Endothelial cell of umbilical vein (primary cell): ENCODE results near the gene CYP27C1. TPM values are rescaled to one million over a fixed set of nuclear protein-coding genes. Genes with fewer than 3 reads are reported as not detected.
A peak's percentile ranks its signal among the peaks of the same experiment; 100 is the strongest.

Source experiments
- BruUV-seq: library from RNA; stranded (reverse); fragments of 400-500 nt; replicated peaks from 2 replicates; lab custom pipeline; 2021; lab: Mats Ljungman, UMichigan
- CTCF ChIA-PET: fragments of 300-600, 350-600 bp; sonication (Branson Sonifier 250); formaldehyde crosslinking; loops from one replicate; lab custom pipeline; 2021; ENCODE audit warnings: antibody characterized with exemption, inconsistent platforms; lab: Charles Lee
- POLR2A ChIA-PET: fragments of 300-600, 350-600 bp; sonication (Branson Sonifier 250); formaldehyde crosslinking; loops from one replicate; lab custom pipeline; 2021; ENCODE audit warnings: antibody characterized with exemption, inconsistent platforms; lab: Charles Lee
- DNase-seq: peaks from one replicate; pipeline ENCODE4 v3.0.0-alpha.2; 2011; ENCODE audit warnings: low read depth, low spot score
- FAIRE-seq: peaks from 2 replicates; lab custom pipeline; 2011; peaks lifted over from hg19 to GRCh38; lab: Jason Lieb, UNC
- H2AFZ ChIP-seq: 2 replicates; pipeline ENCODE4 v1.6.0; 2012; ENCODE audit warnings: low read depth, low read length, control low read depth, inconsistent platforms
- H3K27ac ChIP-seq: 2 replicates; pipeline ENCODE4 v1.5.1; 2011; ENCODE audit warnings: low read depth, mild to moderate bottlenecking, control low read depth, low read length, moderate library complexity; ENCODE audit not compliant: insufficient read depth
- H3K27me3 ChIP-seq, 2 experiments: 2 replicates each; pipeline versions ENCODE4 v1.6.0 to v1.6.1; 2011; ENCODE audit warnings: low read length in 2 of 2, mixed read lengths in 1 of 2; ENCODE audit not compliant: control insufficient read depth in 2 of 2, insufficient read depth in 2 of 2
- H3K36me3 ChIP-seq, 2 experiments: 2 replicates in 1 of 2; 3 replicates in 1 of 2; pipeline ENCODE4 v1.5.1; 2011; ENCODE audit warnings: low read length in 2 of 2, mild to moderate bottlenecking in 1 of 2, moderate library complexity in 1 of 2; ENCODE audit not compliant: control insufficient read depth in 2 of 2, insufficient read depth in 2 of 2; ENCODE audit errors: extremely low read depth in 1 of 2
- H3K4me1 ChIP-seq: 3 replicates; pipeline ENCODE4 v1.5.1; 2011; ENCODE audit warnings: mild to moderate bottlenecking, low read length; ENCODE audit not compliant: control insufficient read depth, insufficient read depth; ENCODE audit errors: extremely low read depth
- H3K4me2 ChIP-seq: 2 replicates; pipeline ENCODE4 v1.6.1; 2011; ENCODE audit warnings: low read length, control low read depth, mixed read lengths; ENCODE audit not compliant: insufficient read depth
- H3K4me3 ChIP-seq, 3 experiments: fragments of 200-600 bp in 1 of 3; sonication (generic), shearing (Covaris generic) in 1 of 3; replicated peaks in 1 of 3; 2 replicates each; pipeline ENCODE4 v1.5.1; 2011 to 2016; ENCODE audit warnings: control low read depth in 3 of 3, low read length in 3 of 3, mild to moderate bottlenecking in 2 of 3, inconsistent platforms in 1 of 3, low read depth in 1 of 3, moderate library complexity in 1 of 3; ENCODE audit not compliant: insufficient read depth in 1 of 3
- H3K79me2 ChIP-seq: 2 replicates; pipeline ENCODE4 v1.6.0; 2012; ENCODE audit warnings: low read length, inconsistent platforms; ENCODE audit not compliant: control insufficient read depth, insufficient read depth
- H3K9ac ChIP-seq: replicated peaks from 2 replicates; pipeline ENCODE3; 2011; ENCODE audit warnings: low read length, control low read depth; ENCODE audit not compliant: insufficient read depth; ENCODE audit errors: extremely low read depth
- H3K9me1 ChIP-seq: replicated peaks from 3 replicates; pipeline ENCODE4 v1.6.0; 2011; ENCODE audit warnings: mild to moderate bottlenecking, low read length; ENCODE audit not compliant: control insufficient read depth, insufficient read depth; ENCODE audit errors: extremely low read depth
- H3K9me3 ChIP-seq: replicated peaks from 2 replicates; pipeline ENCODE4 v1.5.1; 2012; ENCODE audit warnings: low read length, inconsistent platforms; ENCODE audit not compliant: control insufficient read depth, insufficient read depth
- H4K20me1 ChIP-seq: replicated peaks from 2 replicates; pipeline ENCODE3; 2011; ENCODE audit warnings: mild to moderate bottlenecking, low read length; ENCODE audit not compliant: control insufficient read depth, insufficient read depth; ENCODE audit errors: extremely low read depth
- EZH2 ChIP-seq: IDR thresholded peaks from 2 replicates; pipeline ENCODE4 v1.6.1; 2012; ENCODE audit warnings: borderline replicate concordance, low read depth, mild to moderate bottlenecking, moderate library complexity, low read length, inconsistent platforms; ENCODE audit not compliant: severe bottlenecking
- FOS ChIP-seq: IDR thresholded peaks from 2 replicates; pipeline ENCODE4 v1.6.1; 2011; ENCODE audit warnings: mild to moderate bottlenecking, low read length, moderate library complexity, borderline replicate concordance; ENCODE audit not compliant: insufficient read depth
- GATA2 ChIP-seq: IDR thresholded peaks from 2 replicates; pipeline ENCODE4 v1.7.0; 2011; ENCODE audit warnings: low read depth, mild to moderate bottlenecking, moderate library complexity, mixed read lengths, low read length; ENCODE audit not compliant: insufficient read length, insufficient read depth
- JUN ChIP-seq: IDR thresholded peaks from 2 replicates; pipeline ENCODE4 v1.6.1; 2011; ENCODE audit warnings: borderline replicate concordance, low read depth; ENCODE audit not compliant: insufficient read length, insufficient read depth
- MAX ChIP-seq: IDR thresholded peaks from 2 replicates; pipeline ENCODE4 v1.6.1; 2011; ENCODE audit not compliant: insufficient read depth, insufficient read length
- MYC ChIP-seq: IDR thresholded peaks from one replicate; pipeline ENCODE4 v1.6.1; 2011; ENCODE audit warnings: mild to moderate bottlenecking, low read depth, low read length
- POLR2A ChIP-seq: IDR thresholded peaks from 2 replicates; pipeline ENCODE4 v1.6.1; 2012; ENCODE audit warnings: low read depth, mild to moderate bottlenecking, control low read depth, low read length
- POLR2AphosphoS5 ChIP-seq: IDR thresholded peaks from 2 replicates; pipeline ENCODE4 v1.6.1; 2012; ENCODE audit warnings: low read depth, mild to moderate bottlenecking, control low read depth, low read length, moderate library complexity; ENCODE audit not compliant: insufficient read depth
- dilution Hi-C: fragments of 300-500 bp; cut with MboI; formaldehyde crosslinking; loops from one replicate; pipeline ENCODE4 v1.15.0; 2019; ENCODE audit warnings: low sequenced_read_pairs; ENCODE audit not compliant: extremely low pct_ligation_motif_present
- intact Hi-C: fragments of 100-400 bp; cut with micrococcal nuclease; formaldehyde crosslinking; loops from one replicate; pipeline ENCODE4 v1.10.0; 2022
- polyA plus RNA-seq, 4 experiments: library from polyadenylated mRNA; depleted of rRNA in 3 of 4; stranded (reverse) in 3 of 4; unstranded in 1 of 4; fragments of >200 nt; gene quantifications; 2 replicates each; pipeline versions ENCODE4 v1.2.1 to v1.2.3, GENCODE V29; 2011 to 2012; ENCODE audit warnings: missing spikeins in 1 of 4
- total RNA-seq: library from RNA; stranded (reverse); gene quantifications from 2 replicates; pipeline ENCODE4 v1.2.3, GENCODE V29; 2021
- TF ChIP-seq, protein P1 (sequence below), 2 donors: IDR thresholded peaks; 1 replicate in 1 of 2; 2 replicates in 1 of 2; pipeline ENCODE4 v1.5.1; 2011; ENCODE audit warnings: low read length in 2 of 2, mild to moderate bottlenecking in 2 of 2, moderate library complexity in 2 of 2, control low read depth in 1 of 2, inconsistent platforms in 1 of 2, low read depth in 1 of 2; ENCODE audit not compliant: insufficient read depth in 1 of 2; ENCODE audit errors: extremely low read depth in 1 of 2

Gene CYP27C1
- total and polyA plus RNA-seq, 2 donors (not counting 3 experiments of a cell fraction or from before 2014, with no cell fraction given), result not detected

DNA sequence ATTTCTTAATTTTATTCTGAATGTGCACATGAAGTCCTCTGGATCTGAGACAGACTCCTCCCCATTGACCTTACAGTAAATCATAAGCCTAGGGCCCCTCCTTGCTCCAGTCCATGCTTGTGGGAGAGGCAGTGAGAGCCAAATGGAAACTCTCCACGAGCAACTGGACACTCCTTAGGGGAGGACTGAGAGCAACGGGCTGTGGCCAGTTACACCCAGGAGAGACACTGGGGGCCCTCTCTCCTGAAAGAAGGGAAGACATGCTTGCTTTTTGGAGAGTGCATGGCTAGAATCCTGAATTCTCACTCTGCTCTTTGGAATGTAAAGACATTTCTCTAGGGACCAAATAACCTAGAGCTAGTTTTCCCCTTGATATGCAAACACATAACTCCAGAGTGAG is 64.2 kb downstream of the CYP27C1 start:
- Histone ChIP-seq H3K4me3 (no peak overlapping the region), H3K9ac (no peak overlapping the region), H4K20me1 (no peaks in the 10 kb centered on the region), H3K9me1 (no peaks in the 10 kb centered on the region), H3K9me3 (no peaks in the 10 kb centered on the region), H3K4me1 (peaks cover 14% of the 10 kb centered on the region), H3K36me3 (no peaks in the 10 kb centered on the region), H3K79me2 (no peaks in the 10 kb centered on the region), H3K4me2 (no peak overlapping the region), H3K27ac (no peak overlapping the region), H3K27me3 (no peaks in the 10 kb centered on the region), H2AFZ (peak overlapping the region; percentile 9)
- dilution Hi-C loops (no loop called here), intact Hi-C loops (no loop called here)
- BruUV-seq, result no TSS peak
- CTCF ChIA-PET, result interaction anchor here (0.5 kb wide), 1 partner anchor 113 kb away, joined by 3 read pairs; no protein-coding TSS in a partner anchor
- FAIRE-seq, result no peak
- DNase-seq, result no peak
- POLR2A ChIA-PET, result no interaction called here
- TF ChIP-seq MYC (no peak), GATA2 (no peak), POLR2A (no peak), JUN (no peak), EZH2 (no peak), MAX (no peak), POLR2AphosphoS5 (no peak), FOS (no peak)
- TF ChIP-seq, protein P1, sequence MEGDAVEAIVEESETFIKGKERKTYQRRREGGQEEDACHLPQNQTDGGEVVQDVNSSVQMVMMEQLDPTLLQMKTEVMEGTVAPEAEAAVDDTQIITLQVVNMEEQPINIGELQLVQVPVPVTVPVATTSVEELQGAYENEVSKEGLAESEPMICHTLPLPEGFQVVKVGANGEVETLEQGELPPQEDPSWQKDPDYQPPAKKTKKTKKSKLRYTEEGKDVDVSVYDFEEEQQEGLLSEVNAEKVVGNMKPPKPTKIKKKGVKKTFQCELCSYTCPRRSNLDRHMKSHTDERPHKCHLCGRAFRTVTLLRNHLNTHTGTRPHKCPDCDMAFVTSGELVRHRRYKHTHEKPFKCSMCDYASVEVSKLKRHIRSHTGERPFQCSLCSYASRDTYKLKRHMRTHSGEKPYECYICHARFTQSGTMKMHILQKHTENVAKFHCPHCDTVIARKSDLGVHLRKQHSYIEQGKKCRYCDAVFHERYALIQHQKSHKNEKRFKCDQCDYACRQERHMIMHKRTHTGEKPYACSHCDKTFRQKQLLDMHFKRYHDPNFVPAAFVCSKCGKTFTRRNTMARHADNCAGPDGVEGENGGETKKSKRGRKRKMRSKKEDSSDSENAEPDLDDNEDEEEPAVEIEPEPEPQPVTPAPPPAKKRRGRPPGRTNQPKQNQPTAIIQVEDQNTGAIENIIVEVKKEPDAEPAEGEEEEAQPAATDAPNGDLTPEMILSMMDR (IDR thresholded peaks at IDR 0.05; ENCODE audit: extremely low read depth in 1 of 2, insufficient read depth in 1 of 2, low read depth in 1 of 2, low read length in 2 of 2), result no peak
